Suprapubic skin (tissue), 4 donors: Measurements from ENCODE around the gene PADI6.

ENCODE experiments used
- EP300 ChIP-seq: sonication (generic); formaldehyde crosslinking; IDR thresholded peaks from one replicate; pipeline ENCODE4 v1.6.1; 2017; ENCODE audit warnings: antibody characterized with exemption
- POLR2A ChIP-seq, 2 donors: fragments of 450-650 bp; IDR thresholded peaks; one replicate each; pipeline ENCODE4 v1.6.1; 2017; ENCODE audit warnings: antibody characterized with exemption in 2 of 2, mild to moderate bottlenecking in 2 of 2, moderate library complexity in 2 of 2
- POLR2AphosphoS5 ChIP-seq, 3 donors: sonication (generic); formaldehyde crosslinking; IDR thresholded peaks; one replicate each; pipeline ENCODE4 v1.6.1; 2017; ENCODE audit warnings: antibody characterized with exemption in 3 of 3
- TF ChIP-seq, protein P1 (sequence below), 2 donors: fragments of 200-600 bp in 1 of 2; fragments of 450-650 bp in 1 of 2; sonication (generic) in 1 of 2; IDR thresholded peaks; one replicate each; pipeline ENCODE4 v1.5.1; 2016 to 2019; ENCODE audit warnings: antibody characterized with exemption in 2 of 2, mild to moderate bottlenecking in 1 of 2, moderate library complexity in 1 of 2

GRCh38 chr1:17350928-17351446, 21.0 kb upstream of the PADI6 start:
- TF ChIP-seq POLR2A (IDR thresholded peaks at IDR 0.05) (no peak), POLR2AphosphoS5 (IDR thresholded peaks at IDR 0.05) (no peak), EP300 (no peak)
- TF ChIP-seq, protein P1, sequence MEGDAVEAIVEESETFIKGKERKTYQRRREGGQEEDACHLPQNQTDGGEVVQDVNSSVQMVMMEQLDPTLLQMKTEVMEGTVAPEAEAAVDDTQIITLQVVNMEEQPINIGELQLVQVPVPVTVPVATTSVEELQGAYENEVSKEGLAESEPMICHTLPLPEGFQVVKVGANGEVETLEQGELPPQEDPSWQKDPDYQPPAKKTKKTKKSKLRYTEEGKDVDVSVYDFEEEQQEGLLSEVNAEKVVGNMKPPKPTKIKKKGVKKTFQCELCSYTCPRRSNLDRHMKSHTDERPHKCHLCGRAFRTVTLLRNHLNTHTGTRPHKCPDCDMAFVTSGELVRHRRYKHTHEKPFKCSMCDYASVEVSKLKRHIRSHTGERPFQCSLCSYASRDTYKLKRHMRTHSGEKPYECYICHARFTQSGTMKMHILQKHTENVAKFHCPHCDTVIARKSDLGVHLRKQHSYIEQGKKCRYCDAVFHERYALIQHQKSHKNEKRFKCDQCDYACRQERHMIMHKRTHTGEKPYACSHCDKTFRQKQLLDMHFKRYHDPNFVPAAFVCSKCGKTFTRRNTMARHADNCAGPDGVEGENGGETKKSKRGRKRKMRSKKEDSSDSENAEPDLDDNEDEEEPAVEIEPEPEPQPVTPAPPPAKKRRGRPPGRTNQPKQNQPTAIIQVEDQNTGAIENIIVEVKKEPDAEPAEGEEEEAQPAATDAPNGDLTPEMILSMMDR (IDR thresholded peaks at IDR 0.05), result no peak
